ENCODE data around the gene SHANK1. TPM values are rescaled to one million over a fixed set of nuclear protein-coding genes. Genes with fewer than 3 reads are reported as not detected.
A peak's percentile ranks its signal among the peaks of the same experiment; 100 is the strongest.

The SHANK1 gene
- total RNA-seq, 2 experiments from 2014 or later, result not detected

DNA sequence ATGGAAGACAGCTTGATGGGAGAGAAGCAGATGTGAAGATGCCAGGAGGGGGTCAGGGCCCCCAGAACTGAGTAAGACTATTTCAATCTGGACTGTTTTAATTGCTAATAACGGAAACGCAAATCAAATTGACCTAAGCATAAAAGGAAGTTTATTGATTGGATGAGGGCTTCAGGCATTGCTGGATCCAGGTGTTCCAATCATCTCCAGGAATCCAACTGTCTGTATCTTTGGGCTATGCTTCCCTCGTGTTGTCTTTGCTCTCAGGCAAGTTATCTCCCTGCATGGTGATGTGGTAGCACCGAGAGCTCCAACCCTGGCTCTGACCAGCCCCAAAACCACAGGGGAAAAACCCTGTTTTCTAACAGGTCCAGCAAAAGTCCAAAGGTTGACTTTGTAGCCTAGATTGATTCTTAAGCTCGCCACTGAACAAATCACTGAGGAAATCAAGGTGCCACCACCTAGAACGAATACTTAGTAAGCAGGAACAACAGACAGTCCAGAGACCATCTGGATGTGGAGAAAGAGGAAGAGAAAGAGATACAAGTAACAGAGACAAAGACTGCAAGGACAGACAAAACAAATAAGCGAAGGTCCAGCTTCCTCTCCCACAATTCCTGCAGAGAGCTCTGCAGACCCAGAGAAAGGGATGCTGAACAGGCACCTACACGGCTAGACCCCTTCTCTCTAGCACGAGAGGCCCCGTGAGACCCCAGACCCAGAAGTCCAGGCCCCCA lies 71.6 kb downstream of the SHANK1 start:
- Mint-ChIP-seq H3K4me1 (no peaks in the 10 kb centered on the region), H3K27ac (no peak overlapping the region), H3K36me3 (no peaks in the 10 kb centered on the region), H3K4me3 (no peak overlapping the region), H3K9me3 (ENCODE audit: low read depth) (peaks cover 3% of the 10 kb centered on the region), H3K27me3 (no peaks in the 10 kb centered on the region)
- no peak for ATAC-seq
- CTCF ChIA-PET, result no interaction called here
- no peak for DNase-seq

DNA sequence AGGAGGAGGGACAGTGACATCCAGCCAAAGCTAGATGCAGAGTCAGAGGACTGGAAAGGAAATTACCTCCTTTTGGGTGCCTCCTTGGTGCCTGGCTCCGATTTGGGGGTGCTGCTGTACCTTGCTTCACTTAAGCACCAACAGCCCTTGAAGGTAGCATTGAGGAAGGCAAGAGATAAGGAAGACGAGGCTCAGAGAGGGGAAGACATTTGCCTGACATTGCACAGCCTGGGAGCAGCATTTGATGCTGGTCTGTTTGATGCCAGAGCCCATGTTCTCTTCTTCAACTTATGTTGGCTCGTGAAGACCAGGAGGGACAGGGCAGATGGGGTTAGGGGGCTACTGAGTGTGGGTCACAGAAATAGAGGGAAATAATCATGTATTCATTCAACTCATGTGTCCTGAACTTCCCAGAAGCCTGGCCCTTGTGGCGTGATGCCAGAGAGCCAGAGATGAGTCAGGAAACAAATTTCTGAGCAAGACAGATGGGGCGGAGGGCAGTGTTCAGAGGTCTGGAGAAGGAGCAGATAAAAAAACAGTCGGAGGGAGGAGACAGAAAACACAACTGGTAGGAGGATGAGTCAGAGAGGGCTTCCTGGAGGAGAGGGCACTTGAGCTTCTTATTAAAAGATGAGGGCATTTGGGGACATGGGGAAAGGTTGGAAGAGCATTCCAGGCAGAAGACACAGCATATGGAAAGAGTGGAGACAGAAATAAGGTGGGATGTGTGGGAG lies 73.4 kb downstream of the SHANK1 start:
- no peaks in the 10 kb centered on the region for H3K36me3 Mint-ChIP-seq
- DNase-seq (no peak), ATAC-seq (no peak)
- H3K9me3 Mint-ChIP-seq (ENCODE audit: low read depth), result peaks cover 3% of the 10 kb centered on the region
- H3K27me3 Mint-ChIP-seq, result no peaks in the 10 kb centered on the region
- H3K4me3 Mint-ChIP-seq, result no peak overlapping the region
- H3K27ac Mint-ChIP-seq, result no peak overlapping the region
- H3K4me1 Mint-ChIP-seq, result no peaks in the 10 kb centered on the region
- CTCF ChIA-PET, result no interaction called here

DNA sequence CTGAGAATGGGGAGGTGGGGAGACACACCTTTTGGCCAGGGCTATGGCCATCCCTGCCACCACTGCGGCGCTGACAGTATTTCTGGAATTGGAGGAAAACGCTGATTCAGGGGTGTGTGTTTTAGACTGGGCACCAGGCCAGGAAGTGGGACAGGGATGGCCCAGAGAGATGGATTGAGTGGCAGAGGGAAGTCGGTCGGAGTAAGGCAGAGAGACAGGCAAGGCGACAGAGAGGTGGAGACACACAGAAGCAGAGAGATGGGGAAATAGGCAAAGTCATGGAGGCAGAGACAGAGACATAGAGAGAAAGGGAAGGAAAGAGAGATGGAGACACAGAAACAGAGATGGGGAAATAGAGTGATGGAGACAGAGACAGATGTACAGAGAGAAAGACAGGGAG lies 74.5 kb downstream of the SHANK1 start:
- Mint-ChIP-seq H3K4me3 (no peak overlapping the region), H3K9me3 (ENCODE audit: low read depth) (peaks cover 3% of the 10 kb centered on the region), H3K27me3 (peaks cover 7% of the 10 kb centered on the region), H3K36me3 (no peaks in the 10 kb centered on the region), H3K4me1 (no peaks in the 10 kb centered on the region), H3K27ac (no peak overlapping the region)
- ATAC-seq (no peak), DNase-seq (no peak)
- CTCF ChIA-PET, result no interaction called here

GRCh38 chr19:50644315-50644915 lies 75.2 kb downstream of the SHANK1 start:
- Mint-ChIP-seq H3K27ac (no peak overlapping the region), H3K4me1 (no peaks in the 10 kb centered on the region), H3K36me3 (no peaks in the 10 kb centered on the region), H3K9me3 (ENCODE audit: low read depth) (peaks cover 3% of the 10 kb centered on the region), H3K27me3 (peaks cover 11% of the 10 kb centered on the region), H3K4me3 (no peak overlapping the region)
- DNase-seq, result no peak
- no peak for ATAC-seq
- CTCF ChIA-PET, result no interaction called here

- peaks cover 1% of the 10 kb centered on the region for H3K9me3 Mint-ChIP-seq (ENCODE audit: low read depth)
- H3K27ac Mint-ChIP-seq, result no peak overlapping the region
- H3K36me3 Mint-ChIP-seq, result no peaks in the 10 kb centered on the region
- CTCF ChIA-PET, result no interaction called here
- no peak for ATAC-seq
- no peaks in the 10 kb centered on the region for H3K4me1 Mint-ChIP-seq
- DNase-seq, result no peak
- no peak overlapping the region for H3K4me3 Mint-ChIP-seq
- H3K27me3 Mint-ChIP-seq, result peaks cover 33% of the 10 kb centered on the region
Observed at GRCh38 chr19:50640368-50640767, 79.2 kb downstream of the SHANK1 start.

- H3K9me3 Mint-ChIP-seq (ENCODE audit: low read depth), result peaks cover 5% of the 10 kb centered on the region
- H3K27ac Mint-ChIP-seq, result no peak within 1 kb of the TSS
- H3K4me3 Mint-ChIP-seq, result no peak within 1 kb of the TSS
- CTCF ChIA-PET, result interaction anchor here (0.7 kb wide), 1 partner anchor 790 kb away, joined by 3 read pairs; no protein-coding TSS in a partner anchor
- H3K36me3 Mint-ChIP-seq, result no peaks in the 10 kb centered on the region
- H3K4me1 Mint-ChIP-seq, result no peaks in the 10 kb centered on the region
- ATAC-seq (peak; percentile 36), DNase-seq (no peak)
- peaks cover 33% of the 10 kb centered on the region for H3K27me3 Mint-ChIP-seq
Observed at GRCh38 chr19:50639121-50640112, 80.2 kb downstream of the SHANK1 start, which contains the start of gene SYT3. SYT3 (minus strand) TSS chr19:50639881; CDS start chr19:50637411, 2,470 bp downstream.

- CTCF ChIA-PET, result interaction anchor here (0.7 kb wide), 1 partner anchor 789 kb away, joined by 3 read pairs; no protein-coding TSS in a partner anchor
- Mint-ChIP-seq H3K9me3 (ENCODE audit: low read depth) (peaks cover 9% of the 10 kb centered on the region), H3K4me3 (no peak overlapping the region), H3K36me3 (peaks cover 2% of the 10 kb centered on the region), H3K27me3 (peaks cover 33% of the 10 kb centered on the region), H3K4me1 (no peaks in the 10 kb centered on the region), H3K27ac (no peak overlapping the region)
- DNase-seq, result no peak
- ATAC-seq, result no peak
Observed at GRCh38 chr19:50638600-50638999, 81.0 kb downstream of the SHANK1 start.

DNA sequence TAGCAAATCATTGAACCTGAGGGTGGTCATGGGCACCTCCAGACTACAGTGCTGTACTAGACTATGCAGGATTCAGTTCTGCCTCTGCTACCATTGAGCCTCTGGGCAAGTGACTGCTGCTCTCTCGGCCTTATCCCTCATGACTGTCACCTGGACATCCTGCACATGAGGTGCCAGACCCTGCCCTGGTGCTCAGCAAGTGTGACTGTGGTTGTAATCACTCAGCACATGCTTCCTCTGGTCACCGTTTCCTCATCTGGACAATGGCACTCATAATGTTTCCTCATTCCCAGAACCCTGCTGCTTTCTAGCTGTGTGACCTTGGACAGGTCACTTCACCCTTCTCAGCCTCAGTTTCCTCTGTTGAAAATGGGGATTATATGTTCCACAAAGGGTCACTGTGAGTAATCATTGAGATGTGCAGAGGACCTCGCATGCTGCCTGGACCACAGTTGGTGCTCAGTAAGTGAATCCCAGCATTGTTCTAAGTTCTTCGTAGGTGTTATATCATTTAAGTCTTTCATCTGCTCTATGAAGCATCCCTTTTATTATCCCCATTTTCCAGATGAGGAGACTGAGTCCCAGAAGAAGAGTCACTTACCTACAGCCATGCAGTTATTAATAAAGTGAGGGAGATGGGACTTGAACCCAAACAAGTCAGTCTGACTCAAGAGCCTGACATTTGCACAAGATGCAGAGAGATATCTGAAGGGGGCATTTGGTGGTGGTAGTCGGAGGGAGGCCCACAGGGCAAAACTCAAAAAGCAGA lies 83.1 kb downstream of the SHANK1 start:
- Mint-ChIP-seq H3K27ac (no peak overlapping the region), H3K36me3 (peaks cover 3% of the 10 kb centered on the region), H3K4me3 (no peak overlapping the region), H3K9me3 (ENCODE audit: low read depth) (peaks cover 13% of the 10 kb centered on the region), H3K4me1 (no peaks in the 10 kb centered on the region), H3K27me3 (peaks cover 33% of the 10 kb centered on the region)
- CTCF ChIA-PET, result interaction anchor here (0.7 kb wide), 1 partner anchor 101 kb away, joined by 3 read pairs; no protein-coding TSS in a partner anchor
- no peak for ATAC-seq
- no peak for DNase-seq

GRCh38 chr19:50633973-50634372 lies 85.6 kb downstream of the SHANK1 start:
- Mint-ChIP-seq H3K9me3 (ENCODE audit: low read depth) (peaks cover 13% of the 10 kb centered on the region), H3K27me3 (peaks cover 20% of the 10 kb centered on the region), H3K27ac (no peak overlapping the region), H3K36me3 (peaks cover 3% of the 10 kb centered on the region), H3K4me1 (no peaks in the 10 kb centered on the region), H3K4me3 (no peak overlapping the region)
- CTCF ChIA-PET, result interaction anchor here (0.7 kb wide), 1 partner anchor 321 kb away, joined by 3 read pairs; no protein-coding TSS in a partner anchor
- ATAC-seq (no peak), DNase-seq (no peak)

DNA sequence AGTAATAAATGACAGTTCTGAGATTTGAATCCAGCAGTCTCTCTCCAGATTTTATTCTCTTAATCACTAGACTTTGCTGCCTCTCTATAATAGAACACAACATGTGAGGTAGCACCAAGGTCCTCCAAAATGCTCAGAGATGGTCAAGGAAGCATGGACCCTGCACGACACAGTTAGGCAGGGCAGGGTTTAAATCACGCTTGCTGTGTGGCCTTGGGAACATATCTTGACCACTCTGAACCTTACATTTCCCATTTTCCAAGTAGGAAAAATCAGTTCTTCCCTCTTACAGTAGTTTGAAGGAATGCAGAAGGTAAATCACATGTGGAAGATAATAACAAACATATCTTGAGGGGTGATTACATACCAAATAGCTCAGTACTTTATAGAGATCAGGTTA lies 86.2 kb downstream of the SHANK1 start:
- peaks cover 14% of the 10 kb centered on the region for H3K27me3 Mint-ChIP-seq
- peaks cover 3% of the 10 kb centered on the region for H3K36me3 Mint-ChIP-seq
- no peaks in the 10 kb centered on the region for H3K4me1 Mint-ChIP-seq
- no peak overlapping the region for H3K27ac Mint-ChIP-seq
- CTCF ChIA-PET, result no interaction called here
- ATAC-seq, result no peak
- no peak for DNase-seq
- H3K4me3 Mint-ChIP-seq, result no peak overlapping the region
- H3K9me3 Mint-ChIP-seq (ENCODE audit: low read depth), result peaks cover 13% of the 10 kb centered on the region

DNA sequence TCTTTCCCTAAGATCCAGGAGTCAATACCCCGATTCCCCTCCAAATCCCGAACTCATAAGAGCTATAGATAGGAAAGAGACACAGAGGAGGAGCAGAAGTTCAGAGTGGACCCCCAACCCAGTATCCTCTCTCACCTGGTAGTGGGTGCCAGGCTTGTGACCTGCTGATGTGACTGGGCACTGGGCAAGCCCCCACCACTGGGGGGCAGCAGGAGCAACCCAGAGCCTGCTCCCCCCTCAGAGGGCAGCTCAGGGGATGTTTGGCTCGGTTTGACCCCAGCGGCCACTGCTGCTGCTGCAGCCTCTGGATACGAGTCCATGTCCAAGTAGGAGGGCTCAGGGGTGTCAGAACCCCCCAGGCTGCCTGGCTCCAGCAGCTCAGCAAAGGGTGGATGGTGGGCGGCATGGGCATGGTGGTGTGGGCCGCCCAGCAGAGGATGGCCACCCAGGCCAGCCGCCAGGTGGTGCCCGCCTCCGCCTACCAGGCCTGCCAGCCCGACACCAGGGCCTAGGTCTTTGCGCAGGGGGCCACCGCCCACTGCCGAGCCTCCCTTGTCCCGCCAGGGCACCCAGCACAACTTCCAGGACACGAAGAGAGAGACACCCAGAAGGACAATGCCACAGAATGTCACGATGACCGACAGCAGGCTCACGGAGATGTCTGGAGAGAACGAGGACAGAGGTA lies 87.3 kb downstream of the SHANK1 start:
- Mint-ChIP-seq H3K36me3 (peaks cover 3% of the 10 kb centered on the region), H3K4me1 (no peaks in the 10 kb centered on the region), H3K9me3 (ENCODE audit: low read depth) (peaks cover 13% of the 10 kb centered on the region), H3K27me3 (peaks cover 4% of the 10 kb centered on the region), H3K27ac (no peak overlapping the region), H3K4me3 (no peak overlapping the region)
- DNase-seq, result no peak
- CTCF ChIA-PET, result no interaction called here
- ATAC-seq, result no peak

- ATAC-seq, result no peak
- CTCF ChIA-PET, result no interaction called here
Observed at GRCh38 chr19:50629801-50630200, 89.8 kb downstream of the SHANK1 start.

More at GRCh38 chr19:50629801-50630200, 89.8 kb downstream of the SHANK1 start:
- no peak for DNase-seq
- Mint-ChIP-seq H3K4me1 (no peaks in the 10 kb centered on the region), H3K27me3 (no peaks in the 10 kb centered on the region), H3K4me3 (no peak overlapping the region), H3K27ac (no peak overlapping the region), H3K9me3 (ENCODE audit: low read depth) (peaks cover 8% of the 10 kb centered on the region), H3K36me3 (peaks cover 3% of the 10 kb centered on the region)
